Fibroblast of lung (primary cell): ENCODE results near the gene MICALL1. TPM values are rescaled to one million over a fixed set of nuclear protein-coding genes. Genes with fewer than 3 reads are reported as not detected.

Experiments used
- DNase-seq, 2 donors: peaks; one replicate each; pipeline versions ENCODE4 v3.0.0 to v3.0.0-alpha.2; 2010; ENCODE audit warnings: low read depth in 2 of 2
- H2AFZ ChIP-seq: 2 replicates; pipeline ENCODE4 v1.5.1; 2012; ENCODE audit warnings: low read length, control low read depth, inconsistent platforms
- H3K27ac ChIP-seq: 2 replicates; pipeline ENCODE4 v1.5.1; 2011; ENCODE audit warnings: low read length, control low read depth; ENCODE audit not compliant: insufficient read depth
- H3K27me3 ChIP-seq: 2 replicates; pipeline ENCODE4 v1.5.1; 2011; ENCODE audit warnings: mild to moderate bottlenecking, low read length; ENCODE audit not compliant: control insufficient read depth, insufficient read depth
- H3K36me3 ChIP-seq: 2 replicates; pipeline ENCODE4 v1.5.1; 2011; ENCODE audit warnings: low read length; ENCODE audit not compliant: control insufficient read depth, insufficient read depth
- H3K4me1 ChIP-seq: 2 replicates; pipeline ENCODE4 v1.5.1; 2011; ENCODE audit warnings: low read length; ENCODE audit not compliant: control insufficient read depth, insufficient read depth; ENCODE audit errors: extremely low read depth
- H3K4me2 ChIP-seq: 2 replicates; pipeline ENCODE4 v1.5.1; 2011; ENCODE audit warnings: low read length, control low read depth; ENCODE audit not compliant: insufficient read depth; ENCODE audit errors: extremely low read depth
- H3K4me3 ChIP-seq, 4 experiments: fragments of 200-600 bp in 1 of 4; sonication (generic) in 1 of 4; replicated peaks in 1 of 4; 2 replicates each; pipeline ENCODE4 v1.5.1; 2011 to 2016; ENCODE audit warnings: low read length in 4 of 4, low read depth in 3 of 4, mild to moderate bottlenecking in 3 of 4, control low read depth in 2 of 4, inconsistent platforms in 1 of 4, mixed read lengths in 1 of 4; ENCODE audit not compliant: insufficient read depth in 1 of 4; ENCODE audit errors: control extremely low read depth in 1 of 4
- H3K79me2 ChIP-seq: 2 replicates; pipeline ENCODE4 v1.5.1; 2012; ENCODE audit warnings: mild to moderate bottlenecking, low read length, inconsistent platforms; ENCODE audit not compliant: control insufficient read depth, insufficient read depth
- H3K9ac ChIP-seq: 2 replicates; pipeline ENCODE4 v1.5.1; 2011; ENCODE audit warnings: mild to moderate bottlenecking, low read length, control low read depth; ENCODE audit not compliant: insufficient read depth
- H3K9me3 ChIP-seq: 2 replicates; pipeline ENCODE4 v1.5.1; 2012; ENCODE audit warnings: low read depth, low read length; ENCODE audit not compliant: control insufficient read depth, insufficient read depth
- H4K20me1 ChIP-seq: 2 replicates; pipeline ENCODE4 v1.5.1; 2011; ENCODE audit warnings: low read length; ENCODE audit not compliant: control insufficient read depth, insufficient read depth; ENCODE audit errors: extremely low read depth
- CTCF ChIP-seq, 2 donors: IDR thresholded peaks in 1 of 2; conservative IDR thresholded peaks in 1 of 2; 1 replicate in 1 of 2; 2 replicates in 1 of 2; pipeline ENCODE4 v1.5.1; 2011 to 2012; ENCODE audit warnings: low read length in 2 of 2, control low read depth in 1 of 2, inconsistent platforms in 1 of 2, low read depth in 1 of 2, mild to moderate bottlenecking in 1 of 2
- EZH2 ChIP-seq: IDR thresholded peaks from 2 replicates; pipeline ENCODE4 v1.5.1; 2012; ENCODE audit warnings: low read length, control low read depth, mild to moderate bottlenecking; ENCODE audit errors: missing control alignments
- polyA plus RNA-seq, 2 donors: library from polyadenylated mRNA; depleted of rRNA in 1 of 2; stranded (reverse) in 1 of 2; unstranded in 1 of 2; fragments of >200 nt; gene quantifications; 2 replicates each; pipeline ENCODE4 v1.2.1, GENCODE V29; 2011 to 2012; ENCODE audit warnings: missing spikeins in 1 of 2
- total RNA-seq: library from RNA; depleted of rRNA; stranded (reverse); fragments of >200 nt; gene quantifications from 2 replicates; pipeline ENCODE4 v1.2.1, GENCODE V29; 2014

Gene MICALL1
- total and polyA plus RNA-seq, 2 donors (not counting 1 experiment from before 2014, with no cell fraction given): 17.2 to 19.5 TPM

- Histone ChIP-seq H3K27ac (no peak overlapping the region), H3K36me3 (no peaks in the 10 kb centered on the region), H3K4me2 (no peak overlapping the region), H3K9me3 (no peaks in the 10 kb centered on the region), H2AFZ (no peak overlapping the region), H4K20me1 (no peaks in the 10 kb centered on the region), H3K79me2 (no peaks in the 10 kb centered on the region), H3K4me3 (no peak overlapping the region), H3K27me3 (no peaks in the 10 kb centered on the region), H3K9ac (no peak overlapping the region), H3K4me1 (no peaks in the 10 kb centered on the region)
- DNase-seq: no peak
- TF ChIP-seq EZH2: no peak
- no peak for TF ChIP-seq CTCF (conservative IDR thresholded peaks at IDR 0.05 in 1 of 2, IDR thresholded peaks at IDR 0.05 in 1 of 2; ENCODE audit: low read depth in 1 of 2, low read length in 2 of 2)
These were observed 70.5 kb downstream of the MICALL1 start for GRCh38 chr22:37976547-37976946.

- Histone ChIP-seq H3K27ac (no peak overlapping the region), H3K9me3 (no peaks in the 10 kb centered on the region), H4K20me1 (no peaks in the 10 kb centered on the region), H3K4me3 (no peak overlapping the region), H3K9ac (no peak overlapping the region), H3K79me2 (no peaks in the 10 kb centered on the region), H3K4me1 (no peaks in the 10 kb centered on the region), H3K4me2 (no peak overlapping the region), H3K27me3 (no peaks in the 10 kb centered on the region), H2AFZ (no peak overlapping the region), H3K36me3 (no peaks in the 10 kb centered on the region)
- TF ChIP-seq CTCF (conservative IDR thresholded peaks at IDR 0.05 in 1 of 2, IDR thresholded peaks at IDR 0.05 in 1 of 2; ENCODE audit: low read depth in 1 of 2, low read length in 2 of 2) (no peak), EZH2 (no peak)
- DNase-seq: no peak
These were observed 73.7 kb downstream of the MICALL1 start for GRCh38 chr22:37979782-37980181.

DNA sequence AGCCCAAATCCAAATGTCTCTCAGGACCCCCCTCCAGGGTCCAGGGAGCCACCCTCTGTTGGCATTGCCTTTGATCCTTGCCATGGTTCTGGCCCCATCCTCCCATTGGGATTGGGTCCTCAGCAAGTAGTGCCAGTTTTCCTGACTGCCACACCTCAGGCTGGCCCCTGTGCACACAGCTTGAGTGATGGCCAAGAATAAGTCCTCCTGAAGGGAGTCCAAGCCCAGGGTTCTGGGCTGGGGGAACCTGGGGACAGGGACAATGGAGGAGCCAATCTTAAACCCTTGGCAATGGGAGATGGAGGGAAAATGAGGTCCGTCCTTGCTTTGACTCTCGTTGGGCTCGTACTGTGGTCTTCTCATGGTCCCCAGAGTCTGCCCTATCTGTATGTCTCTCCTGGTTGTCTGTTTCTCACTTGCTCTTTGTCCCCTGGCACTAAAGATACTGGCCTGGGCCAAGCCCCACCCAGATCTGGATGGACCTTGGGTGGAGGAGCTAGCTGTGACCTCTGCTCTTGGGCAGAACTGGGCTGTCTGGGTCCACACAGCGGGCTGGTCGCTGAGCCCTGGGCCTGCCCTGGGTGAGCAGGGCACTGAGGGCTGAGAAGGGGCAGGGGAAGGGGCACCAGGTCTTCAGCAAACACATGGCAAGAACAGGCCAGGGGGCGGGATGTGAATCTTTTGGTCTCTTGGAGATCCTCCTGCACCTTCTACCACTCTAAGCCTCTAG lies 75.3 kb downstream of the MICALL1 start:
- Histone ChIP-seq H3K79me2 (no peaks in the 10 kb centered on the region), H3K4me1 (no peaks in the 10 kb centered on the region), H3K4me3 (no peak overlapping the region), H3K36me3 (no peaks in the 10 kb centered on the region), H3K4me2 (no peak overlapping the region), H4K20me1 (no peaks in the 10 kb centered on the region), H3K9me3 (no peaks in the 10 kb centered on the region), H2AFZ (no peak overlapping the region), H3K9ac (no peak overlapping the region), H3K27me3 (no peaks in the 10 kb centered on the region), H3K27ac (no peak overlapping the region)
- DNase-seq: no peak
- TF ChIP-seq CTCF (conservative IDR thresholded peaks at IDR 0.05 in 1 of 2, IDR thresholded peaks at IDR 0.05 in 1 of 2; ENCODE audit: low read depth in 1 of 2, low read length in 2 of 2): no peak
- no peak for TF ChIP-seq EZH2
